Heart left ventricle (tissue), 16 donors: Measurements from ENCODE around the gene APOBEC3F. TPM values are rescaled to one million over a fixed set of nuclear protein-coding genes. Genes with fewer than 3 reads are reported as not detected.
"Not testable (repeated sequence)": the region's sequence is repeated elsewhere in the genome, so short reads cannot be mapped to it uniquely, and the experiment has no call there.

Source experiments
- ATAC-seq, 4 donors: fragments of 200-7000 bp; cut with Tn5 transposase; one replicate each; pipeline ENCODE4 v1.9.1; 2020 to 2022; ENCODE audit warnings: moderate library complexity in 4 of 4, mild to moderate bottlenecking in 3 of 4, moderate number of reproducible peaks in 1 of 4
- DNase-seq, 5 donors: peaks; one replicate each; pipeline ENCODE4 v3.0.0-alpha.2; 2020
- H3K27ac ChIP-seq, 12 donors: fragments of 200-600 bp; sonication (generic) in 4 of 12; one replicate each; pipeline versions ENCODE4 v1.5.0 to v1.8.0; 2016 to 2022; ENCODE audit warnings: mild to moderate bottlenecking in 2 of 12
- H3K27me3 ChIP-seq, 9 donors: fragments of 200-600 bp; sonication (generic) in 2 of 9; one replicate each; pipeline versions ENCODE4 v1.5.1 to v1.8.0; 2016 to 2022; ENCODE audit warnings: mild to moderate bottlenecking in 3 of 9
- H3K36me3 ChIP-seq, 9 donors: fragments of 200-600 bp; sonication (generic) in 2 of 9; one replicate each; pipeline versions ENCODE4 v1.5.0 to v1.8.0; 2018 to 2022; ENCODE audit warnings: mild to moderate bottlenecking in 2 of 9
- H3K4me1 ChIP-seq, 12 donors: fragments of 200-600 bp; sonication (generic) in 4 of 12; one replicate each; pipeline versions ENCODE4 v1.5.0 to v1.8.0; 2016 to 2022; ENCODE audit warnings: mild to moderate bottlenecking in 3 of 12
- H3K4me3 ChIP-seq, 12 donors: fragments of 200-600 bp; sonication (generic) in 4 of 12; one replicate each; pipeline versions ENCODE4 v1.5.0 to v1.8.0; 2017 to 2022; ENCODE audit warnings: mild to moderate bottlenecking in 9 of 12, moderate library complexity in 4 of 12
- H3K9me3 ChIP-seq, 12 donors: fragments of 200-600 bp; sonication (generic) in 4 of 12; one replicate each; pipeline versions ENCODE4 v1.5.0 to v1.8.0; 2016 to 2022; ENCODE audit warnings: mild to moderate bottlenecking in 1 of 12
- POLR2A ChIP-seq, 2 donors: fragments of 450-650 bp; IDR thresholded peaks; one replicate each; pipeline ENCODE4 v1.6.1; 2017; ENCODE audit warnings: antibody characterized with exemption in 2 of 2, mild to moderate bottlenecking in 2 of 2, moderate library complexity in 2 of 2
- WGBS, 4 donors: extraction: QIAGEN DNeasy Blood & Tissue Kit in 2 of 4; methylation state at CpG; one replicate each; pipeline versions ENCODE4 v1.1.5 to v1.1.7; 2013 to 2018; 5-methylcytosine and 5-hydroxymethylcytosine counted together
- intact Hi-C, 10 donors: fragments of 100-400 bp; cut with DNase I; formaldehyde crosslinking; loops; one replicate each; pipeline versions ENCODE4 v1.11.1 to v1.14.2; 2022
- long read RNA-seq, 3 donors: library from polyadenylated mRNA; unstranded; transcript quantifications; one replicate each; pipeline ENCODE4 v2.0.0, GENCODE V29; 2020 to 2021
- polyA plus RNA-seq, 2 donors: library from polyadenylated mRNA; stranded (reverse); fragments of 200-250 nt; gene quantifications; one replicate each; pipeline ENCODE4 v1.2.3, GENCODE V29; 2013
- total RNA-seq, 9 donors: library from RNA; depleted of rRNA in 2 of 9; stranded (reverse); fragments of >200 nt in 2 of 9; fragmentation: NEBNext Ultra II Directional in 3 of 9; extraction: Animal tissue kit (Norgen Biotek cat#: 25700) in 3 of 9; gene quantifications; one replicate each; pipeline versions ENCODE4 v1.1.0 to v1.2.4, GENCODE V29; 2016 to 2023
- TF ChIP-seq, protein P1 (sequence below), 12 donors: fragments of 200-600 bp; sonication (generic) in 4 of 12; IDR thresholded peaks; one replicate each; pipeline versions ENCODE4 v1.5.0 to v1.8.0; 2018 to 2022; ENCODE audit warnings: antibody characterized with exemption in 12 of 12, mild to moderate bottlenecking in 5 of 12
- donor health status: ischemic (EF 13 %, LVEDD 7.1; RV severe dilation, severe dysfunction).
- donor health status: healthy with polysubstance abuse.
- donor health status: DM: no; HTN: yes; CAD: no.
- donor health status: DM: no; HTN: no; CAD: no.
- donor health status: ischemic (EF 25% LVEDD 6.9; RV normal size, moderate dysfunction).
- donor health status: ischemic (EF 25% LVEDD 5.7; RV mildly dilated, moderate dysfunction).
- donor health status: healthy.
- donor health status: DM: yes; HTN: yes; CAD: no.
- donor health status: ischemic (EF 35%, LVEDD 5.7; RV mildly dilated, moderate dysfunction).
- donor health status: nonischemic (EF 11% LVEDD 7.7; RV severe dilation, severe dysfunction).
- donor health status: DM: yes; HTN: yes; CAD: no.
- donor health status: PGD.
- donor health status: ischemic (EF 29% LVEDD 5.4; RV normal size, mild dysfunction).
- donor health status: nonischemic (EF 23%, LVEDD 6.1; RV moderate dilation, normal function).

Gene APOBEC3F
- total RNA-seq (10 to 100 TPM in 2 of 9 donors, 1 to 10 TPM in 7; 1.2 to 18.2 (median 4.3) TPM), polyA plus RNA-seq (1 to 10 TPM; 1.4 to 9.6 TPM)
- long read RNA-seq, donor 1, partial matches to known transcripts, result 1 of 3 reads
- long read RNA-seq, donor 1, other reads (novel, unspliced or antisense), result 1 of 3 reads
- long read RNA-seq, donor 2, partial matches to known transcripts, result 0 of 1 reads
- long read RNA-seq, donor 2, other reads (novel, unspliced or antisense), result 0 of 1 reads
- long read RNA-seq, donor 3, partial matches to known transcripts, result 0 of 1 reads
- long read RNA-seq, donor 3, other reads (novel, unspliced or antisense), result 1 of 1 reads

DNA sequence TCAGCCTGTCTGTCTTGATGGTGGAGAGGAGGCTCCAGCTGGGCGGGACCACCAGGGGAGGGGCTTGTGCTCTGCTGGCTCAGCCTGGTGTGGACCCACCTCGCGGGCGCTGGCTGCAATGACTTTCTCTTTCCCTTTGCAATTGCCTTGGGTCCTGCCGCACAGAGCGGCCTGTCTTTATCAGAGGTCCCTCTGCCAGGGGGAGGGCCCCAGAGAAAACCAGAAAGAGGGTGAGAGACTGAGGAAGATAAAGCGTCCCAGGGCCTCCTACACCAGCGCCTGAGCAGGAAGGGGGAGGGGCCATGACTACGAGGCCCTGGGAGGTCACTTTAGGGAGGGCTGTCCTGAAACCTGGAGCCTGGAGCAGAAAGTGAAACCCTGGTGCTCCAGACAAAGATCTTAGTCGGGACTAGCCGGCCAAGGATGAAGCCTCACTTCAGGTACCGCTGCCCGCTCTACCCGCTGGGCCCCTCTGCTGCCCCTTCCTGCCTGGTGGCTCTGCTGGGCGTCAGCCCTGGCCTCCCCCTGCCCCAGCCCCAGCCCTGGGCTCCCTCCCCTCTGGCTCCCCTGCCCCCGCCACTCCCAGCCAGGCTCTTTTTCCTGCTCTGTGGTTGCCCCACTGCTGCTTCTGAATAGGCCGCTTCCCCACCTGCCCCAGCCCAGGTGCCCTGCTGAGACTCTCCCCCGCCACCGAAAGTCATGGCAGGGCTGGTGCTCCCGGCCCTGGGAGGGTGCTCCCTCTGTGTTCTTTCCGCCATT is at the start of gene APOBEC3F:
TSS of gene APOBEC3F (plus strand) at position 327 of the 759 bp plus-strand sequence. CDS start at position 424, 97 bp downstream.
- peak within 1 kb of the TSS; percentile 16 to 93 (median 84) for H3K27ac ChIP-seq
- H3K9me3 ChIP-seq, intact Hi-C loops, H3K27me3 ChIP-seq: not testable (repeated sequence)
- peaks cover 0 to 12% (median 5%) of the 10 kb centered on the region in 9 donors for H3K36me3 ChIP-seq
- peak within 1 kb of the TSS; percentile 47 to 89 (median 67) for H3K4me3 ChIP-seq
- TF ChIP-seq, protein P1, sequence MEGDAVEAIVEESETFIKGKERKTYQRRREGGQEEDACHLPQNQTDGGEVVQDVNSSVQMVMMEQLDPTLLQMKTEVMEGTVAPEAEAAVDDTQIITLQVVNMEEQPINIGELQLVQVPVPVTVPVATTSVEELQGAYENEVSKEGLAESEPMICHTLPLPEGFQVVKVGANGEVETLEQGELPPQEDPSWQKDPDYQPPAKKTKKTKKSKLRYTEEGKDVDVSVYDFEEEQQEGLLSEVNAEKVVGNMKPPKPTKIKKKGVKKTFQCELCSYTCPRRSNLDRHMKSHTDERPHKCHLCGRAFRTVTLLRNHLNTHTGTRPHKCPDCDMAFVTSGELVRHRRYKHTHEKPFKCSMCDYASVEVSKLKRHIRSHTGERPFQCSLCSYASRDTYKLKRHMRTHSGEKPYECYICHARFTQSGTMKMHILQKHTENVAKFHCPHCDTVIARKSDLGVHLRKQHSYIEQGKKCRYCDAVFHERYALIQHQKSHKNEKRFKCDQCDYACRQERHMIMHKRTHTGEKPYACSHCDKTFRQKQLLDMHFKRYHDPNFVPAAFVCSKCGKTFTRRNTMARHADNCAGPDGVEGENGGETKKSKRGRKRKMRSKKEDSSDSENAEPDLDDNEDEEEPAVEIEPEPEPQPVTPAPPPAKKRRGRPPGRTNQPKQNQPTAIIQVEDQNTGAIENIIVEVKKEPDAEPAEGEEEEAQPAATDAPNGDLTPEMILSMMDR (IDR thresholded peaks at IDR 0.05), result peak in 2 of 12 donors; percentile 6 to 12
- peak in 1 of 2 donors; percentile 55 for TF ChIP-seq POLR2A (IDR thresholded peaks at IDR 0.05)
- DNase-seq (peak; percentile 51 to 87 (median 59)), ATAC-seq (peak; percentile 89 to 96 (median 96))
- H3K4me1 ChIP-seq, result peaks cover 0 to 21% (median 8%) of the 10 kb centered on the region in 12 donors
- 2 to 10% (median 3%) methylated on average over 8 to 19 of the region's 21 CpGs for WGBS, 4 donors

DNA sequence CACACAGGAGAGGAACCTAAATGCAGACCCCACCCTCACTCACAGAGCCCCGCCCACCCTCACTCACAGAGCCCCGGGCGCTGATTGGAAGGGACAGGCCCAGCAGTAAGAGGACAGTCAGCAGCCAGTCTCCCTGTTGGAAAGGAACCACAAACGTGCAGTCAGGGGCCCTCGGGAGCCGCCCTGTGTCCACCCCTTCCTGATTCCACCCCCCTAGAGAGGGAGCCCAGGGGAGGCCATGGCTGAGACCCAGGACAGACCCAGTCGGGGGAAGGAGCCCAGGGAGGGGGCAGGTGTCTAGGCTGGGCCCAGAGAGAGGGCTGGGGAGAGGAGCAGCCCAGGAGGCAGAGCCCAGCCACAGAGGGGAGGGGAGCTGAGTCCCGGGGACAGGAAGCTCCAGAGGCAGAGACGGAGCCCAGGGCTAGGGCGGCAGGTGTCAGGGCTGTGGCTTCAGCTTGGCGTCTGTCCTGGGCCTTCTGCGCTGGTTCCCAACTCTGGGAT is 47.7 kb upstream of the APOBEC3F start:
- H3K36me3 ChIP-seq, intact Hi-C loops, H3K9me3 ChIP-seq, H3K27ac ChIP-seq, H3K4me3 ChIP-seq, H3K4me1 ChIP-seq: not testable (repeated sequence)
- 15 to 32% (median 20%) methylated on average over 5 to 12 of the region's 12 CpGs for WGBS, 4 donors
- H3K27me3 ChIP-seq, result peaks cover 0 to 11% (median 0%) of the 10 kb centered on the region in 9 donors
- peak in 2 of 5 donors; percentile 56 to 70 for DNase-seq
- peak; percentile 60 to 73 (median 68) for ATAC-seq

DNA sequence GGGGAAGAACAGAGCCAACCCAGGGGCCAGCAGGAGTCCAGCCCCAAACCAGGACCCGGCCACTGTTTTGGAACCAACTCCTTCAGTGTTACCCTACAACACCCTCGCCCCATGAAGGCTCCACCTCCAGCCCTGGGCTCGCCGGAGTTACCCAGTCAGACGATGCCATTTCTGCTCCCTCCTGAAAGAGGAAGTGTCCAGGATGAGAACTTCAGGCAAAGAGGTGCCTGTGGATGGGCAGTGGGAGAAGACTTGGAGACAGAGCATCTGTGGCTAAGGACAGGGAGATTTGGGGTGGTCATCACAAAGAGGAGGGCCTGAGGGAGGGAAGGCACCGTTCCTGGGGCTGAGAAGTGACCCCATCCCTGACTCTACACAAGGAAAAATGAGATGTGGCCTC is 44.6 kb upstream of the APOBEC3F start:
- DNase-seq (no peak), ATAC-seq (no peak)
- no peak overlapping the region for H3K27ac ChIP-seq
- H3K4me3 ChIP-seq, result no peak overlapping the region
- H3K9me3 ChIP-seq, result no peaks in the 10 kb centered on the region
- peaks cover 0 to 11% (median 0%) of the 10 kb centered on the region in 9 donors for H3K27me3 ChIP-seq
- H3K36me3 ChIP-seq, result no peaks in the 10 kb centered on the region
- TF ChIP-seq, protein P1 (IDR thresholded peaks at IDR 0.05), result no peak
- no peak for TF ChIP-seq POLR2A (IDR thresholded peaks at IDR 0.05)
- intact Hi-C loops, result no loop called here
- peaks cover 0 to 8% (median 0%) of the 10 kb centered on the region in 12 donors for H3K4me1 ChIP-seq
- WGBS, 4 donors, result 69 to 79% (median 72%) methylated on average over 6 of the region's 6 CpGs

DNA sequence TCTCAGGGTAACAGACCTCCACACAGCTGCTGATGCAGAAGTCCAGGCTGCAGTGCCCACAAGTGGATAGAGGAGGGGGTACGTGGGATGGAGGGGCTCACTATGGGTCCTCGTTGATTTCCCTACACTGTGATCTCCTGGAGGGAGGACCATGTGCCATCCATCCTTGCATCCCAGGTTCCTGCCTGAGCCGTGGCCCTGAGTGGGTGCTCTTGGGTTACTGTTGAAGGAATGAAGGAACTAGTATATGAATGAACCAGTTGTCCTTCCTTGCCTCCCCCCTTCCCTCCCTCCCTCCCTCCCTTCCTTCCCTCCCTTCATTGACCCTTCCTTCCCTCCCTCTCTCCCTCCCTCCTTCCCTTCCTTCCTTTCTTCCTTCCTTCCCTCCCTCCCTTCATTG is 43.1 kb upstream of the APOBEC3F start:
- DNase-seq, result no peak
- no peak overlapping the region for H3K27ac ChIP-seq
- H3K9me3 ChIP-seq, result no peaks in the 10 kb centered on the region
- WGBS, 4 donors, result 79 to 90% (median 83%) methylated on average over 3 of the region's 3 CpGs
- peaks cover 0 to 11% (median 0%) of the 10 kb centered on the region in 9 donors for H3K27me3 ChIP-seq
- TF ChIP-seq, protein P1 (IDR thresholded peaks at IDR 0.05), result no peak
- TF ChIP-seq POLR2A (IDR thresholded peaks at IDR 0.05), result no peak
- no peak overlapping the region for H3K4me3 ChIP-seq
- peaks cover 0 to 8% (median 0%) of the 10 kb centered on the region in 12 donors for H3K4me1 ChIP-seq
- no peaks in the 10 kb centered on the region for H3K36me3 ChIP-seq
- intact Hi-C loops, result no loop called here
- no peak for ATAC-seq
